Islet precursor cell (in vitro differentiated cells): Measurements from ENCODE around the gene CLIP3.

Experiments used
- DNase-seq: peaks from one replicate; pipeline ENCODE4 v3.0.0-alpha.2; 2018

CLIP3 gene

GRCh38 chr19:35977446-35978222 lies 55.0 kb downstream of the CLIP3 start:
- peak; percentile 65 for DNase-seq

- DNase-seq, result peak; percentile 68
Measured at GRCh38 chr19:35975608-35976214, 57.0 kb downstream of the CLIP3 start.

- no peak for DNase-seq
Measured at GRCh38 chr19:35973487-35973886, 59.2 kb downstream of the CLIP3 start.

- no peak for DNase-seq
Measured at GRCh38 chr19:35966771-35967170, 65.9 kb downstream of the CLIP3 start.
